ENCODE measurements around the gene ITPK1.

ITPK1 gene

GRCh38 chr14:93040982-93041381 lies 74.7 kb downstream of the ITPK1 start:
- Histone ChIP-seq H3K4me3 (ENCODE audit: low read length in 2 of 2) (no peak overlapping the region), H3K27ac (ENCODE audit: low read depth in 2 of 2, low read length in 2 of 2) (peak overlapping the region; percentile 63 to 72), H3K27me3 (ENCODE audit: control insufficient read depth in 2 of 2, insufficient read depth in 2 of 2, low read length in 2 of 2) (no peaks in the 10 kb centered on the region), H3K36me3 (ENCODE audit: control insufficient read depth in 2 of 2, insufficient read depth in 2 of 2, low read length in 2 of 2) (no peaks in the 10 kb centered on the region), H3K9me3 (ENCODE audit: control insufficient read depth in 2 of 2, low read length in 2 of 2) (no peaks in the 10 kb centered on the region), H3K9ac (ENCODE audit: low read depth in 1 of 2, low read length in 2 of 2) (peak overlapping the region; percentile 14 to 41), H3K4me1 (ENCODE audit: control insufficient read depth in 2 of 2, insufficient read depth in 2 of 2, low read length in 2 of 2) (peaks cover 73 to 79% of the 10 kb centered on the region in 2 donors)

- Histone ChIP-seq H3K9ac (ENCODE audit: low read depth in 1 of 2, low read length in 2 of 2) (peak overlapping the region in 1 of 2 donors; percentile 41), H3K36me3 (ENCODE audit: control insufficient read depth in 2 of 2, insufficient read depth in 2 of 2, low read length in 2 of 2) (no peaks in the 10 kb centered on the region), H3K4me1 (ENCODE audit: control insufficient read depth in 2 of 2, insufficient read depth in 2 of 2, low read length in 2 of 2) (peaks cover 67 to 75% of the 10 kb centered on the region in 2 donors), H3K4me3 (ENCODE audit: low read length in 2 of 2) (no peak overlapping the region), H3K9me3 (ENCODE audit: control insufficient read depth in 2 of 2, low read length in 2 of 2) (no peaks in the 10 kb centered on the region), H3K27me3 (ENCODE audit: control insufficient read depth in 2 of 2, insufficient read depth in 2 of 2, low read length in 2 of 2) (no peaks in the 10 kb centered on the region), H3K27ac (ENCODE audit: low read depth in 2 of 2, low read length in 2 of 2) (peak overlapping the region; percentile 63 to 72)
These were observed 75.3 kb downstream of the ITPK1 start for GRCh38 chr14:93040443-93040842.

GRCh38 chr14:93039649-93040315 lies 75.9 kb downstream of the ITPK1 start:
- Histone ChIP-seq H3K27me3 (ENCODE audit: control insufficient read depth in 2 of 2, insufficient read depth in 2 of 2, low read length in 2 of 2) (no peaks in the 10 kb centered on the region), H3K9ac (ENCODE audit: low read depth in 1 of 2, low read length in 2 of 2) (peak overlapping the region in 1 of 2 donors; percentile 41), H3K4me3 (ENCODE audit: low read length in 2 of 2) (no peak overlapping the region), H3K27ac (ENCODE audit: low read depth in 2 of 2, low read length in 2 of 2) (peak overlapping the region; percentile 63 to 72), H3K36me3 (ENCODE audit: control insufficient read depth in 2 of 2, insufficient read depth in 2 of 2, low read length in 2 of 2) (no peaks in the 10 kb centered on the region), H3K9me3 (ENCODE audit: control insufficient read depth in 2 of 2, low read length in 2 of 2) (no peaks in the 10 kb centered on the region), H3K4me1 (ENCODE audit: control insufficient read depth in 2 of 2, insufficient read depth in 2 of 2, low read length in 2 of 2) (peaks cover 61 to 71% of the 10 kb centered on the region in 2 donors)

GRCh38 chr14:93037351-93037750 lies 78.4 kb downstream of the ITPK1 start:
- Histone ChIP-seq H3K4me3 (ENCODE audit: low read length in 2 of 2) (no peak overlapping the region), H3K27ac (ENCODE audit: low read depth in 2 of 2, low read length in 2 of 2) (peak overlapping the region; percentile 43 to 65), H3K36me3 (ENCODE audit: control insufficient read depth in 2 of 2, insufficient read depth in 2 of 2, low read length in 2 of 2) (no peaks in the 10 kb centered on the region), H3K9me3 (ENCODE audit: control insufficient read depth in 2 of 2, low read length in 2 of 2) (no peaks in the 10 kb centered on the region), H3K9ac (ENCODE audit: low read depth in 1 of 2, low read length in 2 of 2) (no peak overlapping the region), H3K27me3 (ENCODE audit: control insufficient read depth in 2 of 2, insufficient read depth in 2 of 2, low read length in 2 of 2) (no peaks in the 10 kb centered on the region), H3K4me1 (ENCODE audit: control insufficient read depth in 2 of 2, insufficient read depth in 2 of 2, low read length in 2 of 2) (peaks cover 57 to 67% of the 10 kb centered on the region in 2 donors)

- peak overlapping the region; percentile 43 to 65 for H3K27ac ChIP-seq (ENCODE audit: low read depth in 2 of 2, low read length in 2 of 2)
- no peaks in the 10 kb centered on the region for H3K9me3 ChIP-seq (ENCODE audit: control insufficient read depth in 2 of 2, low read length in 2 of 2)
- H3K4me3 ChIP-seq (ENCODE audit: low read length in 2 of 2), result no peak overlapping the region
- H3K27me3 ChIP-seq (ENCODE audit: control insufficient read depth in 2 of 2, insufficient read depth in 2 of 2, low read length in 2 of 2), result no peaks in the 10 kb centered on the region
- peaks cover 54 to 64% of the 10 kb centered on the region in 2 donors for H3K4me1 ChIP-seq (ENCODE audit: control insufficient read depth in 2 of 2, insufficient read depth in 2 of 2, low read length in 2 of 2)
- no peaks in the 10 kb centered on the region for H3K36me3 ChIP-seq (ENCODE audit: control insufficient read depth in 2 of 2, insufficient read depth in 2 of 2, low read length in 2 of 2)
- no peak overlapping the region for H3K9ac ChIP-seq (ENCODE audit: low read depth in 1 of 2, low read length in 2 of 2)
These were observed 78.9 kb downstream of the ITPK1 start for GRCh38 chr14:93036652-93037345.

GRCh38 chr14:93035917-93036651 lies 79.6 kb downstream of the ITPK1 start:
- Histone ChIP-seq H3K9ac (ENCODE audit: low read depth in 1 of 2, low read length in 2 of 2) (no peak overlapping the region), H3K4me3 (ENCODE audit: low read length in 2 of 2) (no peak overlapping the region), H3K27me3 (ENCODE audit: control insufficient read depth in 2 of 2, insufficient read depth in 2 of 2, low read length in 2 of 2) (no peaks in the 10 kb centered on the region), H3K4me1 (ENCODE audit: control insufficient read depth in 2 of 2, insufficient read depth in 2 of 2, low read length in 2 of 2) (peaks cover 53 to 64% of the 10 kb centered on the region in 2 donors), H3K27ac (ENCODE audit: low read depth in 2 of 2, low read length in 2 of 2) (peak overlapping the region in 1 of 2 donors; percentile 6), H3K9me3 (ENCODE audit: control insufficient read depth in 2 of 2, low read length in 2 of 2) (no peaks in the 10 kb centered on the region), H3K36me3 (ENCODE audit: control insufficient read depth in 2 of 2, insufficient read depth in 2 of 2, low read length in 2 of 2) (no peaks in the 10 kb centered on the region)

- Histone ChIP-seq H3K4me3 (ENCODE audit: low read length in 2 of 2) (no peak overlapping the region), H3K27ac (ENCODE audit: low read depth in 2 of 2, low read length in 2 of 2) (peak overlapping the region in 1 of 2 donors; percentile 6), H3K9me3 (ENCODE audit: control insufficient read depth in 2 of 2, low read length in 2 of 2) (no peaks in the 10 kb centered on the region), H3K9ac (ENCODE audit: low read depth in 1 of 2, low read length in 2 of 2) (no peak overlapping the region), H3K27me3 (ENCODE audit: control insufficient read depth in 2 of 2, insufficient read depth in 2 of 2, low read length in 2 of 2) (no peaks in the 10 kb centered on the region), H3K36me3 (ENCODE audit: control insufficient read depth in 2 of 2, insufficient read depth in 2 of 2, low read length in 2 of 2) (no peaks in the 10 kb centered on the region), H3K4me1 (ENCODE audit: control insufficient read depth in 2 of 2, insufficient read depth in 2 of 2, low read length in 2 of 2) (peaks cover 49 to 59% of the 10 kb centered on the region in 2 donors)
These were observed 80.2 kb downstream of the ITPK1 start for GRCh38 chr14:93035585-93035916.

GRCh38 chr14:93034671-93034994 lies 81.1 kb downstream of the ITPK1 start:
- H3K9ac ChIP-seq (ENCODE audit: low read depth in 1 of 2, low read length in 2 of 2), result no peak overlapping the region
- H3K4me3 ChIP-seq (ENCODE audit: low read length in 2 of 2), result no peak overlapping the region
- no peaks in the 10 kb centered on the region for H3K9me3 ChIP-seq (ENCODE audit: control insufficient read depth in 2 of 2, low read length in 2 of 2)
- no peaks in the 10 kb centered on the region for H3K36me3 ChIP-seq (ENCODE audit: control insufficient read depth in 2 of 2, insufficient read depth in 2 of 2, low read length in 2 of 2)
- peaks cover 40 to 49% of the 10 kb centered on the region in 2 donors for H3K4me1 ChIP-seq (ENCODE audit: control insufficient read depth in 2 of 2, insufficient read depth in 2 of 2, low read length in 2 of 2)
- H3K27ac ChIP-seq (ENCODE audit: low read depth in 2 of 2, low read length in 2 of 2), result peak overlapping the region in 1 of 2 donors; percentile 32
- no peaks in the 10 kb centered on the region for H3K27me3 ChIP-seq (ENCODE audit: control insufficient read depth in 2 of 2, insufficient read depth in 2 of 2, low read length in 2 of 2)

GRCh38 chr14:93033983-93034670 lies 81.6 kb downstream of the ITPK1 start:
- peak overlapping the region; percentile 11 to 52 for H3K27ac ChIP-seq (ENCODE audit: low read depth in 2 of 2, low read length in 2 of 2)
- H3K9ac ChIP-seq (ENCODE audit: low read depth in 1 of 2, low read length in 2 of 2), result peak overlapping the region in 1 of 2 donors; percentile 7
- peaks cover 36 to 46% of the 10 kb centered on the region in 2 donors for H3K4me1 ChIP-seq (ENCODE audit: control insufficient read depth in 2 of 2, insufficient read depth in 2 of 2, low read length in 2 of 2)

More at GRCh38 chr14:93033983-93034670, 81.6 kb downstream of the ITPK1 start:
- Histone ChIP-seq H3K9me3 (ENCODE audit: control insufficient read depth in 2 of 2, low read length in 2 of 2) (no peaks in the 10 kb centered on the region), H3K27me3 (ENCODE audit: control insufficient read depth in 2 of 2, insufficient read depth in 2 of 2, low read length in 2 of 2) (no peaks in the 10 kb centered on the region), H3K36me3 (ENCODE audit: control insufficient read depth in 2 of 2, insufficient read depth in 2 of 2, low read length in 2 of 2) (no peaks in the 10 kb centered on the region), H3K4me3 (ENCODE audit: low read length in 2 of 2) (no peak overlapping the region)

Data from mucosa of rectum (tissue), 2 donors.